SU-DHL-6 (cell line): ENCODE results near the gene NT5DC1.

Source experiments
- EZH2phosphoT487 ChIP-seq: fragments of 200-600 bp; sonication (generic), shearing (Covaris generic); conservative IDR thresholded peaks from 2 replicates; pipeline ENCODE4 v1.6.1; 2018; ENCODE audit warnings: mild to moderate bottlenecking, antibody characterized with exemption, low read length, moderate library complexity, mixed read lengths
- TF ChIP-seq, protein P1 (sequence below): fragments of 200-600 bp; sonication (generic); IDR thresholded peaks from one replicate; pipeline ENCODE4 v1.5.1; 2017; ENCODE audit warnings: antibody characterized with exemption, mild to moderate bottlenecking, low read length, moderate library complexity; ENCODE audit not compliant: insufficient read depth, poor library complexity, severe bottlenecking

DNA sequence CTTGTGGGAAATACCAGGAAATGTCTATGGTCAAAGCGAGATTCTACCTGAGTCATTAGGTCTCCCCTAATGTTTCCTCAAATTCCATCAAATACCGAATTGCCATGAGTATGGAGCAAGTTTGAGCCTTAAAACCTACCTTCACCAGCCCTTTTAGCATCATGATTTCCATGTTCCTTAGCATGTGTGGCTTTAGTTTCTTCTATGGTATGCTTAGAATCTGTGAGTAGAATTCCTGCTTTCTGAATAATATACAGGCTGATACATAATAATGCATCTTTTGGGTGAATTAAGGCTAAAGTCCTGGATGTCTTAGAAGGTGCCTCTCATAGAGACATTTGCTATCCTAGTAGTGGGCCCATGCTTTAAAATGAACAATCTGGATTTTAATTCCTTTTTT is 121.3 kb downstream of the NT5DC1 start:
- TF ChIP-seq, protein P1, sequence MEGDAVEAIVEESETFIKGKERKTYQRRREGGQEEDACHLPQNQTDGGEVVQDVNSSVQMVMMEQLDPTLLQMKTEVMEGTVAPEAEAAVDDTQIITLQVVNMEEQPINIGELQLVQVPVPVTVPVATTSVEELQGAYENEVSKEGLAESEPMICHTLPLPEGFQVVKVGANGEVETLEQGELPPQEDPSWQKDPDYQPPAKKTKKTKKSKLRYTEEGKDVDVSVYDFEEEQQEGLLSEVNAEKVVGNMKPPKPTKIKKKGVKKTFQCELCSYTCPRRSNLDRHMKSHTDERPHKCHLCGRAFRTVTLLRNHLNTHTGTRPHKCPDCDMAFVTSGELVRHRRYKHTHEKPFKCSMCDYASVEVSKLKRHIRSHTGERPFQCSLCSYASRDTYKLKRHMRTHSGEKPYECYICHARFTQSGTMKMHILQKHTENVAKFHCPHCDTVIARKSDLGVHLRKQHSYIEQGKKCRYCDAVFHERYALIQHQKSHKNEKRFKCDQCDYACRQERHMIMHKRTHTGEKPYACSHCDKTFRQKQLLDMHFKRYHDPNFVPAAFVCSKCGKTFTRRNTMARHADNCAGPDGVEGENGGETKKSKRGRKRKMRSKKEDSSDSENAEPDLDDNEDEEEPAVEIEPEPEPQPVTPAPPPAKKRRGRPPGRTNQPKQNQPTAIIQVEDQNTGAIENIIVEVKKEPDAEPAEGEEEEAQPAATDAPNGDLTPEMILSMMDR, result no peak
- no peak for TF ChIP-seq EZH2phosphoT487
